ENCODE results near the gene NEDD4. TPM values are rescaled to one million over a fixed set of nuclear protein-coding genes. Genes with fewer than 3 reads are reported as not detected.

NEDD4 gene
- total and polyA plus RNA-seq, 2 experiments from 2014 or later = 11.0 to 21.8 TPM

- Histone ChIP-seq H2AFZ (no peak overlapping the region), H3K9me2 (ENCODE audit: insufficient read depth) (no peaks in the 10 kb centered on the region), H3K4me2 (ENCODE audit: unreplicated experiment) (no peak overlapping the region), H3K9ac (no peak overlapping the region), H3K9me3 (ENCODE audit: low read depth) (no peaks in the 10 kb centered on the region), H3F3A (ENCODE audit: insufficient read depth) (no peaks in the 10 kb centered on the region), H3K27ac (no peak overlapping the region), H3K36me3 (ENCODE audit: low read depth) (no peaks in the 10 kb centered on the region), H3K4me1 (ENCODE audit: insufficient read depth) (no peaks in the 10 kb centered on the region), H3K27me3 (replicated peaks; ENCODE audit: insufficient read depth) (no peaks in the 10 kb centered on the region), H3K79me2 (ENCODE audit: insufficient read depth) (no peaks in the 10 kb centered on the region), H3K4me3 (no peak overlapping the region), H4K20me1 (ENCODE audit: insufficient read depth) (no peaks in the 10 kb centered on the region)
- WGBS, 2 experiments (ENCODE audit: low coverage in 1 of 2, low lambda C conversion rate in 2 of 2, missing lambda C conversion rate in 2 of 2) = 89 to 92% methylated on average over 10 of the region's 10 CpGs
- DNase-seq = no peak
- in situ Hi-C loops (cut with MboI) = no loop called here
- TF ChIP-seq EZH2phosphoT487 (IDR thresholded peaks at IDR 0.05; ENCODE audit: insufficient read depth, low read depth) = no peak
- no peak for TF ChIP-seq EZH2 (IDR thresholded peaks at IDR 0.05; ENCODE audit: insufficient read depth, poor library complexity, severe bottlenecking)
Measured at GRCh38 chr15:56019819-56020486, 26.5 kb upstream of the NEDD4 start.

GRCh38 chr15:56019060-56019793 lies 25.8 kb upstream of the NEDD4 start:
- no peak overlapping the region for H2AFZ ChIP-seq
- no peak overlapping the region for H3K4me2 ChIP-seq (ENCODE audit: unreplicated experiment)
- H3K9me3 ChIP-seq (ENCODE audit: low read depth) = no peaks in the 10 kb centered on the region
- TF ChIP-seq EZH2phosphoT487 (IDR thresholded peaks at IDR 0.05; ENCODE audit: insufficient read depth, low read depth) = no peak
- in situ Hi-C loops (cut with MboI) = no loop called here
- no peaks in the 10 kb centered on the region for H3K4me1 ChIP-seq (ENCODE audit: insufficient read depth)
- no peaks in the 10 kb centered on the region for H3K9me2 ChIP-seq (ENCODE audit: insufficient read depth)
- H3K79me2 ChIP-seq (ENCODE audit: insufficient read depth) = no peaks in the 10 kb centered on the region
- H4K20me1 ChIP-seq (ENCODE audit: insufficient read depth) = no peaks in the 10 kb centered on the region
- no peaks in the 10 kb centered on the region for H3K36me3 ChIP-seq (ENCODE audit: low read depth)
- no peak for DNase-seq
- H3K4me3 ChIP-seq = no peak overlapping the region
- WGBS, 2 experiments (ENCODE audit: low coverage in 1 of 2, low lambda C conversion rate in 2 of 2, missing lambda C conversion rate in 2 of 2) = 79 to 80% methylated on average over 11 of the region's 11 CpGs
- H3F3A ChIP-seq (ENCODE audit: insufficient read depth) = no peaks in the 10 kb centered on the region
- no peak overlapping the region for H3K27ac ChIP-seq
- H3K27me3 ChIP-seq (replicated peaks; ENCODE audit: insufficient read depth) = no peaks in the 10 kb centered on the region
- no peak overlapping the region for H3K9ac ChIP-seq

GRCh38 chr15:56017920-56018319 lies 24.5 kb upstream of the NEDD4 start:
- TF ChIP-seq EZH2 (IDR thresholded peaks at IDR 0.05; ENCODE audit: insufficient read depth, poor library complexity, severe bottlenecking) = no peak
- no peak for TF ChIP-seq EZH2phosphoT487 (IDR thresholded peaks at IDR 0.05; ENCODE audit: insufficient read depth, low read depth)

GRCh38 chr15:56017511-56017910 lies 24.1 kb upstream of the NEDD4 start:
- Histone ChIP-seq H3K9me2 (ENCODE audit: insufficient read depth) (no peaks in the 10 kb centered on the region), H3K27me3 (replicated peaks; ENCODE audit: insufficient read depth) (no peaks in the 10 kb centered on the region), H3K79me2 (ENCODE audit: insufficient read depth) (no peaks in the 10 kb centered on the region), H3K9ac (no peak overlapping the region), H4K20me1 (ENCODE audit: insufficient read depth) (no peaks in the 10 kb centered on the region), H3F3A (ENCODE audit: insufficient read depth) (no peaks in the 10 kb centered on the region), H2AFZ (no peak overlapping the region), H3K27ac (no peak overlapping the region), H3K36me3 (ENCODE audit: low read depth) (no peaks in the 10 kb centered on the region), H3K4me1 (ENCODE audit: insufficient read depth) (no peaks in the 10 kb centered on the region), H3K9me3 (ENCODE audit: low read depth) (no peaks in the 10 kb centered on the region), H3K4me3 (no peak overlapping the region), H3K4me2 (ENCODE audit: unreplicated experiment) (no peak overlapping the region)
- 76 to 77% methylated on average over 5 of the region's 5 CpGs for WGBS, 2 experiments (ENCODE audit: low coverage in 1 of 2, low lambda C conversion rate in 2 of 2, missing lambda C conversion rate in 2 of 2)
- no peak for DNase-seq
- in situ Hi-C loops (cut with MboI) = no loop called here
- no peak for TF ChIP-seq EZH2 (IDR thresholded peaks at IDR 0.05; ENCODE audit: insufficient read depth, poor library complexity, severe bottlenecking)
- no peak for TF ChIP-seq EZH2phosphoT487 (IDR thresholded peaks at IDR 0.05; ENCODE audit: insufficient read depth, low read depth)

More at GRCh38 chr15:56017920-56018319, 24.5 kb upstream of the NEDD4 start:
- Histone ChIP-seq H3K9me2 (ENCODE audit: insufficient read depth) (no peaks in the 10 kb centered on the region), H3K36me3 (ENCODE audit: low read depth) (no peaks in the 10 kb centered on the region), H2AFZ (no peak overlapping the region), H3K27ac (no peak overlapping the region), H3F3A (ENCODE audit: insufficient read depth) (no peaks in the 10 kb centered on the region), H3K4me3 (no peak overlapping the region), H3K9me3 (ENCODE audit: low read depth) (no peaks in the 10 kb centered on the region), H3K27me3 (replicated peaks; ENCODE audit: insufficient read depth) (no peaks in the 10 kb centered on the region), H3K4me1 (ENCODE audit: insufficient read depth) (no peaks in the 10 kb centered on the region), H3K79me2 (ENCODE audit: insufficient read depth) (no peaks in the 10 kb centered on the region), H3K4me2 (ENCODE audit: unreplicated experiment) (no peak overlapping the region), H3K9ac (no peak overlapping the region), H4K20me1 (ENCODE audit: insufficient read depth) (no peaks in the 10 kb centered on the region)
- no peak for DNase-seq
- WGBS, 2 experiments (ENCODE audit: low coverage in 1 of 2, low lambda C conversion rate in 2 of 2, missing lambda C conversion rate in 2 of 2) = 39 to 40% methylated on average over 1 of the region's 1 CpG
- in situ Hi-C loops (cut with MboI) = no loop called here

All from GM23248 (cell line).